DMS153 treated with DMSO at 0.1 percent for 48 hours (cell line): ENCODE measurements around the gene LRRC49.
"Not testable (repeated sequence)": the region's sequence is repeated elsewhere in the genome, so short reads cannot be mapped to it uniquely, and the experiment has no call there.

Source experiments
- DNase-seq: peaks from one replicate; lab custom pipeline; 2025; ENCODE audit not compliant: unreplicated experiment; lab: John Stamatoyannopoulos, UW

LRRC49 gene

DNA sequence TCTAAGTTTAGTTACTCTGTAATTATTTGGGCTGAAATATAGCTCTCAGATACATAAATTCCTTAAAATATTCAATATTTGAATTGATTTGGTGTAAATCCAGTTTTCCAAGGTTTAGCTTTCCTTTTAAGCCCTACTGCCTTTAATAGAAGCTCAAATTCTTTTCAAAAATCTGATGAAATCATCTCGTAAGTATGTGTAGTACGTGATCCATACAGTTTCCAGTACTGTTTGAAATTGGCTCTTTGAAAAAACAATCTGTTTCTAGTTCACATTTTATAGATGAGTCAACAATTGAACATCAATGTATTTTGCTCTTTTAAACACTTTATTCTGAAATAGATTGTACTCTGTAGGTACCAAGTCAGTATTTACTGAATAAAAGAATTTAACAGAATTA lies 84.2 kb downstream of the LRRC49 start:
- no peak for DNase-seq

DNA sequence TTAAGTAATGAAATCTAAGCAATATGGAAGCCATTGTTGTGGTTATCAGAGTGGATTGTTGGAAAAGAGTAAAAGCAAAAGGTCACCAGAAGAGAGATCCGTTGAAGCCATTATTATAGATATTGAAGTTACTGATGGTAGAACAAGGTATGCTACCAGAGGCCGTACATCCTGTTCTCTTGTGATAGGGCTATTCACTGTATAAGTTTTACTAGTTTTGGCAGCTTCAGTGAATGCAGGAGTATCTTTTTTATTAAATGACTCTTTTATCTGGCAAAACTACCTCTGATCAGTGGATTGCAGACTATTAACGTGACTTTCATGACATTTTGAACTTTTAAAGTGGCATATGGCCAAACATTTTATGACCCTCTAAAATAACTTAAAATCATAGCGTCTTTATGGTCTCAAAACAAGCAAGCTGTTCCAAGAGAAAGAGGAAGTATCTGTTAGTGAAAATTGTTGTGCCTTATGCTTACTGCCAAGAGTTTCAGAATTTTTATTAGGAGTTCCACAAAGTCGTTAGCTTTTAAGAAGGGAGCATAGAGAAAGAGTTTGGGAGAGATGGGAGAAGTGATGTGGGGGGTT lies 102.9 kb downstream of the LRRC49 start:
- no peak for DNase-seq

DNA sequence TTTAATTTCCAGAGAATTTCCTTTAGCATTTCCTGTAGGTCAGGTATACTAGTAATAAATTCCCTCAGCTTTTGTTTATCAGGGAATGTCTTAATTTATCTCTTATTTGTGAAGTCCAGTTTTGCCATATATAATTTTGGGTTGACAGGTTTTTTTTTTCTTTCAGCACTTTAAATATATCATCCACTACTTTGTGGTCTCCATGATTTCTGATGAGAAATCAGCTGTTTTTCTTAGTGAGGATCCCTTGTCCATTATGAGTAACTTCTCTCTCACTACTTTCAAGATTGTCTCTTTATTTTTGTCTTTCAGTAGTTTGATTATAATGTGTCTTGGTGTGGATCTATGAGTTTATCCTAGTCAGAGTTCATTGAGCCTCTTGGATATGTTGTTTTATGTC lies 105.7 kb downstream of the LRRC49 start:
- DNase-seq, result no peak

DNA sequence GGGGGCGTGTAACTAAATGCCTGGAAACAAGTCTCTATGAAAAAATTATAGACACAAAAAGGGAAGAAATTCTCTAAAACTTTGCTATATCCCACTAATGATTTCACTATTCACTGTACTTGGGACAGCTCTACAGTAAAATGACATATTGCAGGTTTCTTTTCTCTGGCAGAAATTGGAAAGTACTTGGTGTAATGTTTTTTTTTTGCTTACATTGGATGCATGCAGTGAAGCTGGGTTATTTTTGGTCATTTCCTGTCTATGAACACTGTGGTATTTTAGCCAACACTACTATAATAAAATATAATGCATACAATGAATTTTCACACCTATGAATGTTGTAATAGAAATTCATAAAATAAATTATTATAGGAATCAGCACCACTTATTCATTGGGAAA lies 109.7 kb downstream of the LRRC49 start:
- DNase-seq, result no peak

DNA sequence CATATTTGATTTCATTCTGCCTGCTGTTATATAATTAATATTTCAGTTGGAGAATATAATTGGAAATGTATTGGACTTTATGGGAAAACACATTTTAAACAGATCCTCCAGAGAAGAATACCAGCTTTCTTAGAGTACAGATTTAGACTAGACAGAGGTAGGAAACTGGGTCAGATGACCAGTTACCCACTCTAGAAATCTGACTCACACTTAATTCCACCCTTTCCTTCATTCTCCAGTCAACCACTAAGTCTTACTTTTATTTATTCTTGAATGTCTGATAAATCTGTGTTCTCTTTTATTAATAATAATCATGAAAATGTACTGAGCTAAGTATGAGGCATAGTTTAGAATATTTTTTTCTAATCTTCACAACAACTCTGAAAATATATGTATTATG lies 110.7 kb downstream of the LRRC49 start:
- DNase-seq, result no peak

DNA sequence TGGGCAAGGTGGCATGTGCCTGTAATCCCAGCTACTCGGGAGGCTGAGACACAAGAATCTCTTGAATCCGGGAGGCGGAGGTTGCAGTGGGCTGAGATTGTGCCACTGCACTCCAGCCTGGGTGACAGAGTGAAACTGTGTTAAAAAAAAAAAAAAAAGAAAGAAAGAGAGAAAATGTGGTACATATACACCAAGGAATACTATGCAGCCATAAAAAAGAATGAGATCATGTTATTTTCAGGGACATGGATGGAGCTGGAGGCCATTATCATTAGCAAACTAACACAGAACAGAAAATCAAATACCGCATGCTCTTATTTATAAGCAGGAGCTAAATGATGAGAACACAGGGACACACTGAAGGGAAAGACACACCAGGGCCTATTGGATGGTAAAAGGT lies 111.9 kb downstream of the LRRC49 start:
- not testable (repeated sequence) for DNase-seq

DNA sequence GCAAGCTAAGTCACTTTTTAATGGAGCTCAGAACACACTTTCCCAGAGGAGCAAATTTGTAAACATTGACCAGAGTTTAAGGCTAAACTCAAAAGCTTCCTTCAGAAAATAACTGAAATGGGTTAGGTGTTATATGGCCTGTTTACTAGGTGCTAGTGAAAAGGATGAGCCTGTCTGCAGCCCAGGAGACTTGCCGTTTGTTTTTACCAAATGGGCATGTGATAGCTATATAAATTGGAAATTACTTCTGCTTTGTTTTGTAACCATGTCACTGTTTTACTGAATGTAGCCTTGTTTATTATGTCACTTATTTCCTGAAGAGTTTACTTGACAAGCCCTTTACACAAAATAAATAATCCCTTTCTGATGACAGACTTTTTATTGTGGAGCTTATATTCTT lies 113.3 kb downstream of the LRRC49 start:
- no peak for DNase-seq

DNA sequence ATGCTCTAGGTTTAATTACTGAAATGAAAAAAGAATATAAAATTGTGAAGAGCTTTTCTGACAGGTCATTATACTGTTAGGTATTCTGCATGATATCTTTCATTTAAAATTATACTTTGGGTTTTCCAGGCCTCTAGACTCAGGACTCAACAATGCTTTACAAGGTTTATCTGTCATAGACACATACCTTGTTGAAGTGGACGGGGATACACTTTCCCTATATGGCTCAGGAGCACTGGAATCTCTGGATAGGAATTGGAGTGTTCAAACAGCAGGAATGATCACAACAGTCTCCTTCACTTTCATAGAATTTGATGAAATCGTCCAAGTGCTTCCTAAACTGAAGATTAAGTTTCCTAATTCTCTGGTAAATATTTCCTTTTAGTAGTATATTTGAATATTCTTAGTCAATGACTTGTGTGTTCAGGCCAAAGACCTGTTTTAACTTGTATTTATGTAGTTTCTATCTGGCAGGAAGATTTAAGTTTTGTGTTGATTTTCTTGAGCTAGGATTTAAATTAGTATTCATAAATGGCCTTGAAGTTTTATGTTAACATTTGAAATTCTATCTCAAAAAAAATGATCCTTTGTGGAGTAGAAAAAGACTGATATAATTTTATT lies 115.7 kb downstream of the LRRC49 start:
- no peak for DNase-seq

DNA sequence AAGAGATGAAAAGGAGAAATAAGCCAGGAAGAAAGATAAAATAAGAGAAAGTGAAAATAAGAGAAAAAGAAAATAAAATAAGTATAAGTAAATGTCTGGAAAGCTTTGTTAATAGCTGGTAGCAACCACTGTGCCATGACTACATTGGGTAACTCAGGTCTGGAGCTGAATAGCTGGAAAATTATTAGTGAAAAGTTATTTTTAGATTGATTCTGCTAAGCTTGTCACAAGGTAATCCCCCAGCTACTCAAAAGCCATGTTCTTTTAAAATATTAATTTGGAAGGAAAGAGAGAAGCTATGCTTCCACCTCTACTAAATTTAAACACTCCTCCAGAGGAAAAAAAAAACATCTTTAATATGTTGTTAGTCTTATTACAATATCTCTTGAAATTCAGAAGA lies 117.8 kb downstream of the LRRC49 start:
- no peak for DNase-seq

DNA sequence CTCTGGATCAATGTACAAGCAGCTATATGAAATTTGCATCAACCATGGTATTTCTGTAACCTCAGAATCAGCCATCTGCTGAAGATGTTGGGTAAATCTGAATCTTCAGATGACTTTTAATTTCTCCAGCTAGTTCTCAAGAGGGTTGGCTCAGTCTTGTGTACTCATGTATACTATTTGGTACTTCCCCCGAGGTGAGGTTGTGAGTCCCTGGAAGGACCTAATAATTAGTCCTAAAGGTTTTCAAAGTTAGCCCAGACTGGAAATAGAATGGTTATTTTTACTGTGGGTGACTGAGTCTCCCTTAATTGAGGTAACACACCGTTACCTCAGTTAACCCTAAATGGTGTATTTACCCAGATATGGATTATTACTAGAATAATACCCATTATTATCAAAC lies 118.4 kb downstream of the LRRC49 start:
- DNase-seq, result no peak

DNA sequence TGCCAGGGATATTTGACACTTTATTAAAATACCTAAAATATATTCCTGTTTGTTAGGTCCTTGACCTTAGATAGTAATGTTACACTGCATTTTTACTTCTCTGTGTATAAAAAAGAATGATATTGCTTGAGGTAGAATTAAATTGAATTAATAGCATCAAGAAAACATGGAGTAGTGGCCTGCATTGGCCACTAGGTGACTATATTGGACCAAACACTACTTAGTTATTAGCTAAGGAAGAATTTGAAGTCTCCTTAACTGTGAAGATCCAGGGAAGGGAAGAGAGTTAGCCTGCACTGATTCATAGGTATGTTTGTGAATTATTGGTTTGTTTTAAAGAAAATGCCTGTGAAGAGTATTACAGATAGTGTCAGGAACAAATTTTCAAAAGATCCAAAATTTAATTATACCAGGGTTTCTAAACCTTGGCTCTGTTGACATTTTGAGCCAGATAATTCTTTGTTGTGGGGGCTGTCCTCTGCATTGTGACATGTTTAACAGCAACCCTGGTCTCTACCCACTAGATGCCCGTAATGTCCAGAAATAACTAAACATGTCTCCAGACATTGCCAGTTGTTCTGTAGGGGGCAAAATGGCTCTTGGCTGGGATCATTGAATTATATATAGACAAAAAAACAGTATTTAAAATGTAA lies 119.0 kb downstream of the LRRC49 start:
- no peak for DNase-seq

DNA sequence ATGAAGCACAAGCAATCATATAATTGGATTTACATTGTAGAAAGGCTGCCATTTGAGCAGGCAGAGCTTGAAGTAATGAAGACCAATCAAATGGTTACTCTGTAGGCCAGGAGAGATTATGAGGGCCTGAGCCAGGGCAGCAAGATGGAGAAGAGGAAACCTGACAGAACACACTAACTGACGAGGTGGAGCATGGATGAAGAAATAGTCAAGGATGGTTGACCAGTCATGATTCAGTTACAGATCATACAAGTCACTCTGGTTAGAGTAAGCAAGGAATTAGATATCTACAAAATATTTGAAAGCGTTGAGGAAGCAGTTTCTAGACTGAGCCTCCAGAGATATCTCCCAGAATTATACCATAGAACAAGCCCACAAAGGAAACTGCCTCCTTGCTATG lies 120.8 kb downstream of the LRRC49 start:
- DNase-seq, result no peak

DNA sequence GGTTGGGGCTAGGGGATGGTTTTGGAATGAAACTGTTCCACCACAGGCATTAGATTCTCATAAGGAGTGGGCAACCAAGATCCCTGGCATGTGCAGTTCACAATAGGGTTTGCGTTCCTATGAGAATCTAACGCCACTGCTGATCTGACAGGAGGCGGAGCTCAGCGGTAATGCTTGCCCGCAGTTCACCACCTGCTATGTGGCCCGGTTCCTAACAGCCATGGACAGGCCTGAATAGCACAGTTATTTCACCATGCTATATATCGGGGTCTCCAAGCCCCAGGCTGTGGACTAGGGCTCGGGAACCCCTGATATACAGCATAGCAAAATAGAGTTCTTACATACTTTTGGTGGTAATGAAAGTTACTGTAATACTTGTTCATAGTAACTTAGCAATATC lies 122.7 kb downstream of the LRRC49 start:
- no peak for DNase-seq

DNA sequence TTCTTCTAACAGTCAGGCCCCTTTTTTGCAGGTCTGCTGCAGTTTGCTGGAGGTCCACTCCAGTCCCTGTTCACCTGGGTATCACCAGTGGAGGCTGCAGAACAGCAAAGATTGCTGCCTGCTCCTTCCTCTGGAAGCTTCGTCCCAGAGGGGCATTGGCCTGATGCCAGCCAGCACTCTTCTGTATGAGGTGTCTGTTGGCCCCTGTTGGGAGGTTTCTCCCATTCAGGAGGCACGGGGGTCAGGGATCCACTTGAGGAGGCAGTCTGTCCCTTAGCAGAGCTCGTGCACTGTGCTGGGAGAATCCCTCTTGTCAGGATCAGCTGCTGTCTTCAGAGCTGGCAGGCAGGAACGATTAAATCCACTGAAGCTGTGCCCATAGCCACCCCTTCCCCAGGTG lies 138.6 kb downstream of the LRRC49 start:
- DNase-seq, result not testable (repeated sequence)

DNA sequence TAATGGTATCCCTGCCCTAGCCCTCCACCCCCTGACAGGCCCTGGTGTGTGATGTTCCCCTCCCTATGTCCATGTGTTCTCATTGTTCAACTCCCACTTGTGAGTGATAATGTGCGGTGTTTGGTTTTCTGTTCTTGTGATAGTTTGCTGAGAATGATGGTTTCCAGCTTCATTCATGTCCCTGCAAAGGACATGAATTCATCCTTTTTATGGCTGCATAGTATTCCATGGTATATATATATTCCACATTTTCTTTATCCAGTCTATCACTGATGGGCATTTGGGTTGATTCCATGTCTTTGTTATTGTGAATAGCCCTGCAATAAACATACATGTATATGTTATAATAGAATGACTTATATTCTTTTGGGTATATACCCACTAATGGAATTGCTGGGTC lies 142.9 kb downstream of the LRRC49 start:
- DNase-seq, result not testable (repeated sequence)

DNA sequence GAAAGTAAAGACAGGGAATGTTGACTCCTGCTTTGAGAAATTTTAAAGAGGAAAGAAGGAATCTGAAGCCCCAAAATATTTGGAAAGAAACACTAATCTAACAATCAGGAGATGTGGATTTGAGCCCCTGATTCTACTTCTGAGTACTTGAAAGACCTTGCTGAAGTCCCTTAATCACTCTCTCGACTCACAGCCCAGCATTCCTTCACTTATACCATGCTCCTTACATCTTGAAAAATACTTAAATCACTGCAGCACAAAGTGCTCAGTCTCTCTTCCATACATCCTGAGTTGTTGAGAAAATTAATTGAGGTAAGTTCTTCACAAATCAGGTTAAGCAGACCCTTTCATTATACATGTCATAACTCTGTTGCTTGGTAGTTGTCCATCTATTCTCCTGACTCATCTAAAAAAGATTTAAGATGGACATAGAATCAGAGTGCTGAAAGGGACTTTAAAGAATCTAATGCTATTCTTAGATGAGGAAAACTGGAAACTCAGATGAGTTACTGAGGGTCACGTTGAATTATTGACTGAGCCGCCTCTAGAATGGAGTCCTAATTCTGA lies 149.8 kb downstream of the LRRC49 start:
- no peak for DNase-seq

DNA sequence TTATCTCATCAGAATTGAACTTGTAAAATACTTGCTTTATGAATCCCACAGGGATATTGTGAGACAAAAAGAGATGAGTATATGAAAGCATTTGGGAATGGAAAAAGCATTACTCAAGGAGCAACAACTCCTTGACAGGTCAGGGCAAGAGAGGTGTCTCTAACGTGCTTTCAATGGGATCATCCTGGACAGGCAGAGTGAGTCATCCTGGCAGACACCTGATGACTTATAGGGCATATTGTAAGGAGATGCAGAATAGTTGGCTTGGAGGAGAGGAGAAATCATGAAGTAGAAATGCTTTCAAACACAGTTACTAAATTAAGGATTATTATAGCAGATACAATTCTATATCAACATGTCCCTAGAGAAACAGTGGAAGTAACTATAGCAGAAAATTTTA lies 150.7 kb downstream of the LRRC49 start:
- DNase-seq, result no peak

DNA sequence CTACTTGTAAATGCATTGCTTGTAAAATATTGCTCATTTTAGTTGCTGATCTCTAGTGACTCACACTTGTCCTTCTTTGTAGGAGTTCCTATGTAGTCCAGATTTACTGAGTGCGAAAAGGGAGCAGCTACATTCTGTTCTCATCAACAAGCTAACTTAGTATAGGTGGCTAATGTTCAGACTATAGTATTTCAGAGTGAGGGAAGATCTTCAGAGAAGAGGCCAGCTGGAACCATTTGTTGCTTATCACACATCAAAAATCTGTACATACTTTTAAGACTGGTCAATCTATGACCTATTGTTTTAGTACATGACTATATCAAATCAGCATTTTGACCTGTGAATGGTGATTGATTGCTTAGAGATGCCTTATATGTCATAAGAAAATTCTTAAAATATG lies 151.4 kb downstream of the LRRC49 start:
- no peak for DNase-seq

DNA sequence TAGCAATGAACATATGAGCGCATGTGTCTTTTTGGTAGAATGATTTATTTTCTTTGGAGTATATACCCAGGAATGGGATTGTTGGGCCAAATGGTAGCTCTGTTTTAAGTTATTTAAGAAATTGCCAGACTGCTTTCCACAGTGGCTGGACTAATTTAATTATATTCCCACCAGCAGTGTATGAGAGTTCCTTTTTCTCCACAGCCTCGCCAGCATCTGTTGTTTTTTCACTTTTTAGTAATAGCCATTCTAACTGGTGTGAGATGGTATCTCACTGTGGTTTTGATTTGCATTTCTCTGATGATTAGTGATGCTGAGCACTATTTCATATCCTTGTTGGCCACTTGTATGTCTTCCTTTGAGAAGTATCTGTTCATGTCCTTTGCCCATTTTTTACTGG lies 153.5 kb downstream of the LRRC49 start:
- DNase-seq, result not testable (repeated sequence)

DNA sequence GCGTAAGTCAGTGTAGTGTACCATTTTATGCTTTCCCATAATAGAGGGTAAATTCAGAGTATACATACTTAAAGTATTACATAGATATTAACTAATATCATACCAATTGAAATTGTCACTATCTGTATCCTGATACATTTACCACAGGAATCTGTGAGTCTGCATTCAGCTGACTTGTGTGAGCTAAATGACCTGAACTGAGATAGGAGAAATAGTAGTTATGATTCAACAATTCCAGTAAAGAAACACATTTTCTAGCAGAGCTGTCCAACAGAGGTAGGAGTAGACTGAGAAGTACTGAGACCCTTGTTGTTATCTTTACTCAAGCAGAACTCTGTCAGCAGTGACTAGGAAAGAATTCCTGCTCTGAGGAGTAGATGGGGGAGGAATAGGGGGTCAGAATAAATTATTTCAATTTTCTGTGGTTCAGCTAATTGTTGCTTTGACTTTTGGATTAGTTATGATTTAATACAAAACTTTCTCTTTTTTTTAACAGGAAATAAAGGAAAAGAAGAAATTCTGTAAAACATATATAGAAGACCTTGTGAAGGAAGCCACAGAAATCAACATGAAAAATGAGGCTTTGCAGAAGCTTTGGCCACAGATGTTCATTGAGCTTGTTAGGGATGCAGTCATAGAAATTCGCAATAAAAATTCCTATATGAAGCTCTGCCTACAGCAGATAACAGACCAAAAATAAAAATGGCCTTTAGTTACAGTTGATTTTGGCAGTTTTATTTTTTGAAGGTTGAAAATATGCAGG lies 156.5 kb downstream of the LRRC49 start:
- no peak for DNase-seq

DNA sequence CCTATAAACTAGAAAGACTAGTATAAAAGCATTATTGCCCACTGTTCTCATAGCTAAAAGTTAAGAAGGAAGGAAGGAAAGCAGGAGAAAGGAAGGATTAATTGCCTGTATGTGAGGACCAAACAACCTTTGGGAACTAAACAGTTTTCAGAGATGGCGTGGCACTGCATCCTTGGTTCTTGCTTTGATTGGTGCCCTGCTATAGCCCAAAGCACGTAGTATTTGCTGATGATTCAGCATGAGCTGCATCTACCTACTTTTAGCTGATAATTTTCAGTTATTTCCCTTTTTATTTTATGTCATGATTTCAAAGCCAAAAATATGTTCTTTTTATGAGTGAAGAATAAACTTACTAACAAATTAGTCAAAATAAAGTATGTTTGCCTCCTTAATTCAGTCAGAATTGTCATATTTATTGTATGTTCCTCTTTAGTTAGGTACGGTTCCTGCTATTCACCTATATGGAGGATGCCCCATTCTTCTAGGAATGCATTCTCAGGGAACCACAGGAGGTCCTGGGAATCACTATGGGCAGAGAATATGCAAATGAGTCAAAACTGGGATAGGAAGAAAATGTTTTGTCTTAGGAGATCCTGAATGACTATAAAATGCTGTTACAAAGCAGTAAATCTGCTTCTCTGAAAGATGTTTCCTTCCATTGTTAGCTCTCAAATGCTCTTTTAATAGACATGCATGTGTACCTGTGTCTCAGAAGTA lies 157.2 kb downstream of the LRRC49 start:
- DNase-seq, result no peak
